Uterus (tissue), 4 donors: ENCODE data around the gene BROX. TPM values are rescaled to one million over a fixed set of nuclear protein-coding genes. Genes with fewer than 3 reads are reported as not detected.

Experiments used
- DNase-seq, 2 donors: peaks; one replicate each; pipeline ENCODE4 v3.0.0-alpha.2; 2019 to 2020
- H3K27ac ChIP-seq, 2 donors: fragments of 200-600 bp; sonication (generic); 1 replicate in 1 of 2; 2 replicates in 1 of 2; pipeline ENCODE4 v1.5.1; 2016 to 2018
- H3K27me3 ChIP-seq, 2 donors: fragments of 200-600 bp; sonication (generic); one replicate each; pipeline ENCODE4 v1.5.1; 2018 to 2019; ENCODE audit warnings: control low read depth in 1 of 2
- H3K36me3 ChIP-seq, 2 donors: fragments of 200-600 bp; sonication (generic); one replicate each; pipeline ENCODE4 v1.5.1; 2019; ENCODE audit warnings: control low read depth in 1 of 2
- H3K4me1 ChIP-seq, 2 donors: fragments of 200-600 bp; sonication (generic); one replicate each; pipeline ENCODE4 v1.5.1; 2018 to 2019; ENCODE audit warnings: control low read depth in 1 of 2
- H3K4me3 ChIP-seq, 2 donors: fragments of 200-600 bp; sonication (generic); 1 replicate in 1 of 2; 2 replicates in 1 of 2; pipeline ENCODE4 v1.5.1; 2018 to 2019; ENCODE audit warnings: mild to moderate bottlenecking in 1 of 2
- H3K9me3 ChIP-seq, 2 donors: fragments of 200-600 bp; sonication (generic); one replicate each; pipeline ENCODE4 v1.5.1; 2019; ENCODE audit warnings: control low read depth in 1 of 2
- POLR2A ChIP-seq, 2 donors: fragments of 450-650 bp; IDR thresholded peaks; one replicate each; pipeline ENCODE4 v1.6.1; 2016; ENCODE audit warnings: antibody characterized with exemption in 2 of 2, mild to moderate bottlenecking in 1 of 2, moderate library complexity in 1 of 2
- intact Hi-C: fragments of 100-400 bp; cut with DNase I; formaldehyde crosslinking; loops from one replicate; pipeline ENCODE4 v1.15.1; 2023; ENCODE audit warnings: low total_unique reads
- total RNA-seq, 4 donors: library from RNA; depleted of rRNA in 3 of 4; stranded (reverse); fragments of >200 nt in 3 of 4; gene quantifications; one replicate each; pipeline versions ENCODE4 v1.1.0 to v1.2.4, GENCODE V29; 2014 to 2023
- TF ChIP-seq, protein P1 (sequence below), 4 experiments: fragments of 200-600 bp in 2 of 4; fragments of 450-650 bp in 2 of 4; sonication (generic) in 2 of 4; IDR thresholded peaks; one replicate each; pipeline ENCODE4 v1.5.1; 2016 to 2019; ENCODE audit warnings: antibody characterized with exemption in 4 of 4, mild to moderate bottlenecking in 2 of 4, moderate library complexity in 1 of 4
- donor health status: DM: yes; HTN: yes; CAD: no.

Gene BROX
- total RNA-seq, 4 donors from 2014 or later: 12.1 to 74.7 (median 32.2) TPM

- Histone ChIP-seq H3K4me1 (no peaks in the 10 kb centered on the region), H3K4me3 (no peak overlapping the region), H3K36me3 (no peaks in the 10 kb centered on the region), H3K9me3 (no peaks in the 10 kb centered on the region), H3K27ac (no peak overlapping the region), H3K27me3 (no peaks in the 10 kb centered on the region)
- DNase-seq: no peak
- intact Hi-C loops: no loop called here
- no peak for TF ChIP-seq POLR2A (IDR thresholded peaks at IDR 0.05)
- TF ChIP-seq, protein P1, sequence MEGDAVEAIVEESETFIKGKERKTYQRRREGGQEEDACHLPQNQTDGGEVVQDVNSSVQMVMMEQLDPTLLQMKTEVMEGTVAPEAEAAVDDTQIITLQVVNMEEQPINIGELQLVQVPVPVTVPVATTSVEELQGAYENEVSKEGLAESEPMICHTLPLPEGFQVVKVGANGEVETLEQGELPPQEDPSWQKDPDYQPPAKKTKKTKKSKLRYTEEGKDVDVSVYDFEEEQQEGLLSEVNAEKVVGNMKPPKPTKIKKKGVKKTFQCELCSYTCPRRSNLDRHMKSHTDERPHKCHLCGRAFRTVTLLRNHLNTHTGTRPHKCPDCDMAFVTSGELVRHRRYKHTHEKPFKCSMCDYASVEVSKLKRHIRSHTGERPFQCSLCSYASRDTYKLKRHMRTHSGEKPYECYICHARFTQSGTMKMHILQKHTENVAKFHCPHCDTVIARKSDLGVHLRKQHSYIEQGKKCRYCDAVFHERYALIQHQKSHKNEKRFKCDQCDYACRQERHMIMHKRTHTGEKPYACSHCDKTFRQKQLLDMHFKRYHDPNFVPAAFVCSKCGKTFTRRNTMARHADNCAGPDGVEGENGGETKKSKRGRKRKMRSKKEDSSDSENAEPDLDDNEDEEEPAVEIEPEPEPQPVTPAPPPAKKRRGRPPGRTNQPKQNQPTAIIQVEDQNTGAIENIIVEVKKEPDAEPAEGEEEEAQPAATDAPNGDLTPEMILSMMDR (IDR thresholded peaks at IDR 0.05): no peak
Observed at GRCh38 chr1:222680080-222680479, 32.3 kb upstream of the BROX start.

DNA sequence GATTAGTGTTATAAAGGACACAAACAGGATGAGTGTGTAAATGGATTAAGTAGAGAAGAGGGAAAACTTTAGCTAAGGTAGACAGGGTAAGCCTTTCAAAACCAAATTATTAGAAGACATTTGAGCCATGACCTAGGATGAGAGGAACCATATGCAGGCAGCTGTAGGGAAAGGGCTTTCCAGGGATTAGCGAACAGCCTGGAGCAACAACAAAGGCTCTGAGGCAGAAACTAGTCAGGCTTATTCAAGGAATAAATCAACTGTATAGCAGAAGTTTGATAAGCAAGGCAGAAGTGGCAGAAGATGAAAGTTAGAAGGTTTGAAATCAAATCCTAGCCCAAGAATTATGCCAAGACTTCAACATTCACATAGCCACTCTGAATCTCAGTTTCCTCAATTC is 21.3 kb upstream of the BROX start:
- Histone ChIP-seq H3K36me3 (no peaks in the 10 kb centered on the region), H3K27me3 (no peaks in the 10 kb centered on the region), H3K9me3 (no peaks in the 10 kb centered on the region), H3K4me1 (no peaks in the 10 kb centered on the region), H3K27ac (no peak overlapping the region), H3K4me3 (no peak overlapping the region)
- no peak for DNase-seq
- TF ChIP-seq POLR2A (IDR thresholded peaks at IDR 0.05): no peak
- TF ChIP-seq, protein P1 (IDR thresholded peaks at IDR 0.05): no peak
- intact Hi-C loops: no loop called here

DNA sequence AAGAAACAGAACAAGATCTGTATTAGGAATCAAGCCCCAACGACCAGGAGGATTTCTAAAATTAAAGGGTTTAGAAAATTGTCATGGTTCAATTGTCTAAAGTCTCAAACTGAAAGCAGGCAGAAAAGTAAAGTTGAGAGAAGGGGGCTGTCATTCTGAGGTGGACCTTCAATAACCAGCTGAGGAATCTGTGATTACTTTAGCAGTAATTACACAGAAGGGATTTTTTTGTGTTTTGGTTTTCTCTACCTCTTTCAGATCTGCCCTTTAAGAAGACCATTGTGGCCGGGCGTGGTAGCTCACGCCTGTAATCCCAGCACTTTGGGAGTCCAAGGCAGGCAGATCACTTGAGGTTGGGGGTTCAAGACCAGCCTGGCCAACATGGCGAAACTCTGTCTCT is 17.4 kb upstream of the BROX start:
- DNase-seq: no peak
- Histone ChIP-seq H3K4me3 (no peak overlapping the region), H3K27me3 (no peaks in the 10 kb centered on the region), H3K36me3 (no peaks in the 10 kb centered on the region), H3K9me3 (no peaks in the 10 kb centered on the region), H3K27ac (no peak overlapping the region), H3K4me1 (no peaks in the 10 kb centered on the region)
- TF ChIP-seq POLR2A (IDR thresholded peaks at IDR 0.05): no peak
- TF ChIP-seq, protein P1 (IDR thresholded peaks at IDR 0.05): no peak
- intact Hi-C loops: no loop called here

- TF ChIP-seq, protein P1 (IDR thresholded peaks at IDR 0.05): no peak
- TF ChIP-seq POLR2A (IDR thresholded peaks at IDR 0.05): no peak
- Histone ChIP-seq H3K36me3 (no peaks in the 10 kb centered on the region), H3K4me3 (no peak overlapping the region), H3K9me3 (no peaks in the 10 kb centered on the region), H3K27me3 (no peaks in the 10 kb centered on the region), H3K4me1 (no peaks in the 10 kb centered on the region), H3K27ac (no peak overlapping the region)
- intact Hi-C loops: no loop called here
- DNase-seq: no peak
Observed at GRCh38 chr1:222696741-222697140, 15.6 kb upstream of the BROX start.

- Histone ChIP-seq H3K27me3 (no peaks in the 10 kb centered on the region), H3K4me3 (no peak overlapping the region), H3K27ac (no peak overlapping the region), H3K4me1 (no peaks in the 10 kb centered on the region), H3K9me3 (no peaks in the 10 kb centered on the region), H3K36me3 (no peaks in the 10 kb centered on the region)
- no peak for DNase-seq
- TF ChIP-seq POLR2A (IDR thresholded peaks at IDR 0.05): no peak
- TF ChIP-seq, protein P1 (IDR thresholded peaks at IDR 0.05): no peak
- intact Hi-C loops: no loop called here
Observed at GRCh38 chr1:222697203-222697602, 15.2 kb upstream of the BROX start.
